Fibroblast of skin of back (primary cell): ENCODE data around the gene LZTR1.

Experiments
- DNase-seq: peaks from one replicate; pipeline ENCODE4 v3.0.0-alpha.2; 2013

LZTR1 gene

GRCh38 chr22:20951151-20951931 lies 30.8 kb upstream of the LZTR1 start:
- no peak for DNase-seq

- no peak for DNase-seq
Observed at GRCh38 chr22:20951932-20952380, 30.1 kb upstream of the LZTR1 start.

- DNase-seq: no peak
Observed at GRCh38 chr22:20952544-20953341, 29.4 kb upstream of the LZTR1 start.

GRCh38 chr22:20953342-20953608 lies 28.8 kb upstream of the LZTR1 start:
- DNase-seq: no peak

- no peak for DNase-seq
Observed at GRCh38 chr22:20953668-20954500, 28.2 kb upstream of the LZTR1 start.

GRCh38 chr22:20955548-20955947 lies 26.5 kb upstream of the LZTR1 start:
- no peak for DNase-seq

GRCh38 chr22:20956258-20957101 lies 25.6 kb upstream of the LZTR1 start:
- DNase-seq: peak; percentile 32

GRCh38 chr22:20957102-20957682 lies 24.9 kb upstream of the LZTR1 start:
- DNase-seq: no peak

GRCh38 chr22:20957683-20958431 lies 24.2 kb upstream of the LZTR1 start:
- DNase-seq: no peak

GRCh38 chr22:20959578-20960461 lies 22.3 kb upstream of the LZTR1 start:
- no peak for DNase-seq

GRCh38 chr22:20960609-20961008 lies 21.5 kb upstream of the LZTR1 start:
- no peak for DNase-seq

- no peak for DNase-seq
Observed at GRCh38 chr22:20962491-20962945, 19.6 kb upstream of the LZTR1 start.

- no peak for DNase-seq
Observed at GRCh38 chr22:20963201-20964052, 18.7 kb upstream of the LZTR1 start.

GRCh38 chr22:20964090-20964798 lies 17.9 kb upstream of the LZTR1 start:
- no peak for DNase-seq

- no peak for DNase-seq
Observed at GRCh38 chr22:20964799-20965103, 17.3 kb upstream of the LZTR1 start.

- no peak for DNase-seq
Observed at GRCh38 chr22:20965104-20965887, 16.8 kb upstream of the LZTR1 start.
